K562 (cell line): ENCODE results near the gene SLAMF6. TPM values are rescaled to one million over a fixed set of nuclear protein-coding genes. Genes with fewer than 3 reads are reported as not detected.

Experiments
- ATAC-seq: fragments of 200-7000 bp; cut with Tn5 transposase; 3 replicates; pipeline ENCODE4 v1.9.1; 2020; ENCODE audit warnings: moderate library complexity
- BruUV-seq: library from RNA; stranded (reverse); fragments of 400-500 nt; replicated peaks from 2 replicates; lab custom pipeline; 2021; lab: Mats Ljungman, UMichigan
- CTCF ChIA-PET: fragments of 300-600 bp; formaldehyde crosslinking; extraction: SDS; loops from one replicate; lab custom pipeline; 2021; ENCODE audit warnings: low intra/inter-chr PET ratio; lab: Yijun Ruan, JAX
- POLR2A ChIA-PET: fragments of 300-600, 350-650 bp; sonication (Branson Sonifier 250); formaldehyde crosslinking; extraction: SDS; loops from one replicate; lab custom pipeline; 2021; ENCODE audit warnings: antibody characterized with exemption, inconsistent platforms; lab: Yijun Ruan, JAX
- DNase-seq, 4 experiments: peaks; one replicate each; pipeline versions ENCODE4 v3.0.0 to v3.0.0-alpha.2; 2011 to 2018; ENCODE audit warnings: low spot score in 3 of 4, mixed read lengths in 3 of 4; ENCODE audit errors: extremely low read depth in 1 of 4
- FAIRE-seq: peaks from 2 replicates; lab custom pipeline; 2011; peaks lifted over from hg19 to GRCh38; lab: Jason Lieb, UNC
- H2AFZ ChIP-seq: 2 replicates; pipeline ENCODE4 v1.6.0; 2011; ENCODE audit warnings: low read depth, low read length, control low read depth, inconsistent platforms
- H3K27ac ChIP-seq: fragments of 200-600 bp; 3 replicates; pipeline ENCODE4 v1.8.0; 2011; ENCODE audit warnings: low read depth, mild to moderate bottlenecking, control low read depth, inconsistent platforms, low read length, moderate library complexity, mixed read lengths; ENCODE audit errors: extremely low read depth
- H3K27me3 ChIP-seq, 2 experiments: fragments of 300-600 bp in 1 of 2; 2 replicates in 1 of 2; 3 replicates in 1 of 2; pipeline versions ENCODE4 v1.6.0 to v1.8.0; 2011; ENCODE audit warnings: inconsistent platforms in 2 of 2, low read length in 2 of 2, mild to moderate bottlenecking in 1 of 2, mixed read lengths in 1 of 2, moderate library complexity in 1 of 2; ENCODE audit not compliant: control insufficient read depth in 2 of 2, insufficient read depth in 2 of 2
- H3K36me3 ChIP-seq: fragments of 300-600 bp; 3 replicates; pipeline ENCODE4 v1.8.0; 2011; ENCODE audit warnings: mild to moderate bottlenecking, low read length, inconsistent platforms; ENCODE audit not compliant: control insufficient read depth, insufficient read depth
- H3K4me1 ChIP-seq, 2 experiments: fragments of 200-600 bp in 1 of 2; replicated peaks in 1 of 2; 2 replicates in 1 of 2; 3 replicates in 1 of 2; pipeline versions ENCODE4 v1.5.1 to v1.8.0; 2011; ENCODE audit warnings: inconsistent platforms in 2 of 2, low read length in 2 of 2, mild to moderate bottlenecking in 1 of 2, mixed read lengths in 1 of 2, moderate library complexity in 1 of 2; ENCODE audit not compliant: control insufficient read depth in 2 of 2, insufficient read depth in 2 of 2
- H3K4me2 ChIP-seq: 2 replicates; pipeline ENCODE4 v1.6.1; 2011; ENCODE audit warnings: low read length, control low read depth, inconsistent platforms, mixed read lengths; ENCODE audit not compliant: insufficient read depth
- H3K4me3 ChIP-seq: fragments of 200-600 bp; sonication (generic), shearing (Covaris generic); 2 replicates; pipeline ENCODE4 v1.5.1; 2016; ENCODE audit warnings: control low read depth, inconsistent platforms
- H3K79me2 ChIP-seq: fragments of 200-600 bp; 3 replicates; pipeline ENCODE4 v1.8.0; 2011; ENCODE audit warnings: low read length, inconsistent platforms; ENCODE audit not compliant: control insufficient read depth, insufficient read depth
- H3K9ac ChIP-seq, 2 experiments: 2 replicates each; pipeline versions ENCODE4 v1.6.0 to v1.6.1; 2011; ENCODE audit warnings: low read depth in 2 of 2, low read length in 2 of 2, control low read depth in 1 of 2, inconsistent platforms in 1 of 2, mild to moderate bottlenecking in 1 of 2, mixed read lengths in 1 of 2; ENCODE audit not compliant: insufficient read depth in 1 of 2
- H3K9me1 ChIP-seq: one replicate; pipeline ENCODE4 v1.6.0; 2011; ENCODE audit warnings: inconsistent platforms, mild to moderate bottlenecking, low read length, moderate library complexity; ENCODE audit not compliant: control insufficient read depth, insufficient read depth
- H3K9me3 ChIP-seq: replicated peaks from 2 replicates; pipeline ENCODE4 v1.5.1; 2011; ENCODE audit warnings: low read depth, low read length, inconsistent platforms; ENCODE audit not compliant: control insufficient read depth, insufficient read depth
- H4K20me1 ChIP-seq: replicated peaks from 2 replicates; pipeline ENCODE4 v1.6.1; 2011; ENCODE audit warnings: low read length, inconsistent platforms, mixed read lengths; ENCODE audit not compliant: control insufficient read depth, insufficient read depth
- ATF1 ChIP-seq, 2 experiments: fragments of 450-650 bp in 1 of 2; IDR thresholded peaks; 2 replicates each; pipeline ENCODE4 v1.6.1; 2016; ENCODE audit warnings: missing compliant biosample characterization in 1 of 2, missing genetic modification characterization in 1 of 2
- DDX20 ChIP-seq: fragments of 450-650 bp; IDR thresholded peaks from 2 replicates; pipeline ENCODE4 v1.6.1; 2016; ENCODE audit warnings: missing genetic modification characterization, low read depth, mild to moderate bottlenecking, missing compliant biosample characterization, moderate library complexity
- HEY1 ChIP-seq: fragments of 250-450 bp; sonication (Bioruptor Pico); IDR thresholded peaks from 2 replicates; pipeline ENCODE4 v1.5.0; 2020; ENCODE audit warnings: mild to moderate bottlenecking, moderate library complexity, borderline replicate concordance
- HNRNPK ChIP-seq: fragments of 200-400 bp; formaldehyde crosslinking; IDR thresholded peaks from one replicate; pipeline ENCODE4 v1.6.1; 2018; ENCODE audit warnings: mild to moderate bottlenecking, low read depth, low read length; ENCODE audit not compliant: poor library complexity, severe bottlenecking
- HNRNPL ChIP-seq: fragments of 200-400 bp; formaldehyde crosslinking; IDR thresholded peaks from 2 replicates; pipeline ENCODE4 v1.6.1; 2017; ENCODE audit warnings: low read depth, mild to moderate bottlenecking, low read length
- TEAD4 ChIP-seq, 2 experiments: sonication (generic) in 1 of 2; formaldehyde crosslinking in 1 of 2; IDR thresholded peaks; 2 replicates each; pipeline versions ENCODE4 v1.6.1 to v1.8.0; 2012 to 2022; ENCODE audit warnings: borderline replicate concordance in 1 of 2, inconsistent platforms in 1 of 2, low read length in 1 of 2, mild to moderate bottlenecking in 1 of 2, missing genetic modification reagents in 1 of 2
- U2AF1 ChIP-seq: fragments of 200-400 bp; formaldehyde crosslinking; optimal IDR thresholded peaks from 2 replicates; pipeline ENCODE3; 2017; ENCODE audit warnings: mild to moderate bottlenecking, low read depth, low read length, moderate library complexity
- ZBTB1 ChIP-seq: sonication (generic); formaldehyde crosslinking; IDR thresholded peaks from 2 replicates; pipeline ENCODE4 v1.8.1; 2023; ENCODE audit warnings: missing genetic modification reagents, low read depth, mild to moderate bottlenecking, borderline replicate concordance
- WGBS: fragments of 100-300 bp; shearing (Covaris generic); methylation state at CpG from one replicate; pipeline ENCODE4 v1.1.6; 2016; ENCODE audit warnings: low coverage, mixed read lengths; ENCODE audit not compliant: insufficient coverage; ENCODE audit errors: missing lambda C conversion rate; 5-methylcytosine and 5-hydroxymethylcytosine counted together
- in situ Hi-C: fragments of 300-500 bp; cut with MboI; formaldehyde crosslinking; loops from 4 replicates; pipeline ENCODE4 v1.15.0; 2018; ENCODE audit warnings: inconsistent platforms, mixed read lengths
- intact Hi-C: fragments of 100-400 bp; cut with micrococcal nuclease; formaldehyde crosslinking; loops from 2 replicates; pipeline ENCODE4 v1.14.2; 2022
- polyA plus RNA-seq, 8 experiments: library from polyadenylated mRNA; depleted of rRNA in 4 of 8; stranded (reverse) in 5 of 8; unstranded in 3 of 8; fragments of >200 nt; fragmentation: Nextera tagmentation in 2 of 8; fragmentation: Illumina TruSeq in 1 of 8; extraction: Ambion mirVana in 2 of 8; extraction: Trizol in 1 of 8; gene quantifications; 2 replicates each; pipeline versions ENCODE4 v1.2.1 to v1.2.3, GENCODE V29; 2011 to 2014; ENCODE audit warnings: inconsistent platforms in 1 of 8, missing spikeins in 1 of 8
- total RNA-seq, 7 experiments: library from RNA; depleted of rRNA in 6 of 7; stranded (reverse); fragments of >200 nt in 6 of 7; fragmentation: Illumina TruSeq in 2 of 7; extraction: Trizol in 2 of 7; gene quantifications; 2 replicates each; pipeline versions ENCODE4 v1.2.1 to v1.2.3, GENCODE V29; 2011 to 2021; ENCODE audit warnings: low replicate concordance in 1 of 7
- TF ChIP-seq, protein P1 (sequence below): fragments of 250-450 bp; sonication (Bioruptor Pico); IDR thresholded peaks from 2 replicates; pipeline ENCODE4 v1.9.0; 2021; ENCODE audit warnings: mild to moderate bottlenecking
- TF ChIP-seq, protein P2 (sequence below): fragments of 450-650 bp; IDR thresholded peaks from 2 replicates; pipeline ENCODE4 v1.6.1; 2017; ENCODE audit warnings: mild to moderate bottlenecking, moderate library complexity

SLAMF6 gene
- total and polyA plus RNA-seq, 9 of the 15 experiments (the other 6 are each of a cell fraction or from before 2014, with no cell fraction given), result 0.56 to 4.8 (median 1.1) TPM

DNA sequence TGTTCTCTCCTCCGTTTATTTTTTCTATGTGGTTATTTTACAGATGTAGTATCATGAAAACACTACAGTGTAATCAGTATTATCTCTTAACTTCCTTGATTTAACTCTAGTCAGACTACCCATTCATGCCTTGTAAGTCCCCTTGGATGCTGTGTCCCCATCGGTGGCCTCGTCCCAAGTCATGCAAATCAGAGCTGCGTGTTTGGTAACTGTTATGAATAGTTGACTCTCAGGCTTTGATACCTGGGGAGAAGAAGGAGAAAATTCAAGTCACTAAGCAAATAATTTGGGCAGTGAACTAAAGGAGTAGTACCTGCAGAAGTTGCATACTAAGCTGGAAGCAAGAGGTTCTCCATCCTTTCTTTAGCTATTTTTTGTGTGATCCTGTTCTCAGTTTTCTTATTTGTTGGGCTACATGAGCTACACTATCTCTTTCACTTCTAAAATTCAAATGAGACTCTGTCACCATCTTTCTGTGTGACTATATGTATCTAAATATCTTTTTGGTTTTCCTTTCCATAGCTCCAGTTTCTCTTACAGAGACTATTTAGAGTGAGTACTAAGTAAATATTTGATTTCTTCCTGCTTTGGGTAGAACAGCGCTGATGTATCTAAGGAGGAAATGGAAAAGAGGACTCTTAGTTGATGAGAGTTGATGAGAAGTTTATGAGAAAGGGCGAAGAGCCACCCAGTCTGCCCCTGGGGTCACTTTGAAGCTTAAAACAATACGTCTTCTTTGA is 71.8 kb downstream of the SLAMF6 start:
- Histone ChIP-seq H3K36me3 (no peaks in the 10 kb centered on the region), H3K27ac (no peak overlapping the region), H3K4me1 (peaks cover 0 to 7% of the 10 kb centered on the region in 2 experiments; a peak in 4 of 5 replicates), H3K27me3 (no peaks in the 10 kb centered on the region), H3K4me3 (no peak overlapping the region), H4K20me1 (no peaks in the 10 kb centered on the region), H3K9ac (no peak overlapping the region), H3K79me2 (no peaks in the 10 kb centered on the region), H3K9me1 (no peaks in the 10 kb centered on the region), H3K4me2 (no peak overlapping the region), H3K9me3 (no peaks in the 10 kb centered on the region), H2AFZ (peak overlapping the region; percentile 32)
- 62% methylated on average over 7 of the region's 7 CpGs for WGBS
- in situ Hi-C loops, result no loop called here
- ChIA-PET CTCF (no interaction called here), POLR2A (interaction anchor here (0.6 to 1.0 kb wide), 4 partner anchors 10 to 63 kb away, joined by 3 to 5 read pairs (median 4); no protein-coding TSS in a partner anchor)
- no peak for DNase-seq
- intact Hi-C loops, result no loop called here
- no peak for FAIRE-seq
- TF ChIP-seq ZBTB1 (CRISPR knock-in tag), result no peak
- no peak for TF ChIP-seq HEY1 (CRISPR knock-in tag)
- TF ChIP-seq DDX20 (tag), result no peak
- no peak for TF ChIP-seq TEAD4 (IDR thresholded peaks at IDR 0.05; ENCODE audit: low read length)
- no peak for TF ChIP-seq TEAD4 (CRISPR knock-in tag; IDR thresholded peaks at IDR 0.05; ENCODE audit: borderline replicate concordance)
- TF ChIP-seq, protein P1, sequence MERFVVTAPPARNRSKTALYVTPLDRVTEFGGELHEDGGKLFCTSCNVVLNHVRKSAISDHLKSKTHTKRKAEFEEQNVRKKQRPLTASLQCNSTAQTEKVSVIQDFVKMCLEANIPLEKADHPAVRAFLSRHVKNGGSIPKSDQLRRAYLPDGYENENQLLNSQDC (CRISPR knock-in tag), result no peak
- TF ChIP-seq HNRNPL, result no peak
- TF ChIP-seq ATF1 (CRISPR knock-in tag; IDR thresholded peaks at IDR 0.05), result no peak
- TF ChIP-seq ATF1 (tag; IDR thresholded peaks at IDR 0.05), result no peak
- TF ChIP-seq U2AF1, result no peak
- no peak for TF ChIP-seq HNRNPK
- TF ChIP-seq, protein P2, sequence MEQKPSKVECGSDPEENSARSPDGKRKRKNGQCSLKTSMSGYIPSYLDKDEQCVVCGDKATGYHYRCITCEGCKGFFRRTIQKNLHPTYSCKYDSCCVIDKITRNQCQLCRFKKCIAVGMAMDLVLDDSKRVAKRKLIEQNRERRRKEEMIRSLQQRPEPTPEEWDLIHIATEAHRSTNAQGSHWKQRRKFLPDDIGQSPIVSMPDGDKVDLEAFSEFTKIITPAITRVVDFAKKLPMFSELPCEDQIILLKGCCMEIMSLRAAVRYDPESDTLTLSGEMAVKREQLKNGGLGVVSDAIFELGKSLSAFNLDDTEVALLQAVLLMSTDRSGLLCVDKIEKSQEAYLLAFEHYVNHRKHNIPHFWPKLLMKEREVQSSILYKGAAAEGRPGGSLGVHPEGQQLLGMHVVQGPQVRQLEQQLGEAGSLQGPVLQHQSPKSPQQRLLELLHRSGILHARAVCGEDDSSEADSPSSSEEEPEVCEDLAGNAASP, result no peak
- no peak for ATAC-seq
- BruUV-seq, result no TSS peak
